Prostate gland (tissue), 2 donors: ENCODE measurements around the gene GALNT5.

Experiments used
- POLR2AphosphoS5 ChIP-seq: sonication (generic); formaldehyde crosslinking; IDR thresholded peaks from one replicate; pipeline ENCODE4 v1.6.1; 2017; ENCODE audit warnings: antibody characterized with exemption
- TF ChIP-seq, protein P1 (sequence below), 4 experiments: fragments of 200-600 bp in 2 of 4; fragments of 450-650 bp in 2 of 4; sonication (generic) in 2 of 4; IDR thresholded peaks; 1 replicate in 3 of 4; 2 replicates in 1 of 4; pipeline ENCODE4 v1.5.1; 2016 to 2019; ENCODE audit warnings: antibody characterized with exemption in 4 of 4, mild to moderate bottlenecking in 2 of 4, moderate library complexity in 2 of 4

GRCh38 chr2:157254041-157254440, 3.5 kb upstream of the GALNT5 start:
- TF ChIP-seq, protein P1, sequence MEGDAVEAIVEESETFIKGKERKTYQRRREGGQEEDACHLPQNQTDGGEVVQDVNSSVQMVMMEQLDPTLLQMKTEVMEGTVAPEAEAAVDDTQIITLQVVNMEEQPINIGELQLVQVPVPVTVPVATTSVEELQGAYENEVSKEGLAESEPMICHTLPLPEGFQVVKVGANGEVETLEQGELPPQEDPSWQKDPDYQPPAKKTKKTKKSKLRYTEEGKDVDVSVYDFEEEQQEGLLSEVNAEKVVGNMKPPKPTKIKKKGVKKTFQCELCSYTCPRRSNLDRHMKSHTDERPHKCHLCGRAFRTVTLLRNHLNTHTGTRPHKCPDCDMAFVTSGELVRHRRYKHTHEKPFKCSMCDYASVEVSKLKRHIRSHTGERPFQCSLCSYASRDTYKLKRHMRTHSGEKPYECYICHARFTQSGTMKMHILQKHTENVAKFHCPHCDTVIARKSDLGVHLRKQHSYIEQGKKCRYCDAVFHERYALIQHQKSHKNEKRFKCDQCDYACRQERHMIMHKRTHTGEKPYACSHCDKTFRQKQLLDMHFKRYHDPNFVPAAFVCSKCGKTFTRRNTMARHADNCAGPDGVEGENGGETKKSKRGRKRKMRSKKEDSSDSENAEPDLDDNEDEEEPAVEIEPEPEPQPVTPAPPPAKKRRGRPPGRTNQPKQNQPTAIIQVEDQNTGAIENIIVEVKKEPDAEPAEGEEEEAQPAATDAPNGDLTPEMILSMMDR (IDR thresholded peaks at IDR 0.05) = no peak
- TF ChIP-seq POLR2AphosphoS5 = no peak
